MCF 10A (cell line): ENCODE data around the gene DUSP19. TPM values are rescaled to one million over a fixed set of nuclear protein-coding genes. Genes with fewer than 3 reads are reported as not detected.

ENCODE experiments used
- BruUV-seq: library from RNA; stranded (reverse); fragments of 400-500 nt; replicated peaks from 2 replicates; lab custom pipeline; 2021; lab: Mats Ljungman, UMichigan
- CTCF ChIA-PET: fragments of 300-600 bp; sonication (Branson Sonifier 250); formaldehyde crosslinking; extraction: SDS; loops from one replicate; lab custom pipeline; 2021; ENCODE audit warnings: antibody characterized with exemption, inconsistent platforms; lab: Yijun Ruan, JAX
- POLR2A ChIA-PET: fragments of 300-600, 350-650 bp; sonication (Branson Sonifier 250); formaldehyde crosslinking; extraction: SDS; loops from one replicate; lab custom pipeline; 2020; ENCODE audit warnings: antibody characterized with exemption, inconsistent platforms; lab: Yijun Ruan, JAX
- DNase-seq: peaks from one replicate; pipeline ENCODE4 v3.0.0-alpha.2; 2018; ENCODE audit not compliant: unreplicated experiment
- H3K27ac Mint-ChIP-seq: one replicate; pipeline ENCODE4 v1.8.0; 2022; ENCODE audit warnings: mild to moderate bottlenecking, low read depth, mixed read lengths; ENCODE audit not compliant: unreplicated experiment
- H3K27me3 Mint-ChIP-seq: one replicate; pipeline ENCODE4 v1.8.0; 2022; ENCODE audit warnings: mixed read lengths; ENCODE audit not compliant: insufficient read depth, unreplicated experiment
- H3K36me3 Mint-ChIP-seq: one replicate; pipeline ENCODE4 v1.8.0; 2022; ENCODE audit warnings: mild to moderate bottlenecking, moderate library complexity, mixed read lengths; ENCODE audit not compliant: insufficient read depth, unreplicated experiment
- H3K4me1 Mint-ChIP-seq: one replicate; pipeline ENCODE4 v1.8.0; 2022; ENCODE audit warnings: mixed read lengths; ENCODE audit not compliant: insufficient read depth, unreplicated experiment
- H3K4me3 Mint-ChIP-seq: one replicate; pipeline ENCODE4 v1.8.0; 2022; ENCODE audit warnings: mild to moderate bottlenecking, moderate library complexity, mixed read lengths; ENCODE audit not compliant: unreplicated experiment
- H3K9me3 Mint-ChIP-seq: one replicate; pipeline ENCODE4 v1.8.0; 2022; ENCODE audit warnings: mixed read lengths; ENCODE audit not compliant: unreplicated experiment
- CTCF ChIP-seq: fragments of 200-600 bp; IDR thresholded peaks from one replicate; pipeline ENCODE4 v1.8.0; 2022; ENCODE audit warnings: antibody characterized with exemption, mild to moderate bottlenecking; ENCODE audit not compliant: unreplicated experiment
- intact Hi-C: fragments of 100-400 bp; cut with micrococcal nuclease; formaldehyde crosslinking; loops from 2 replicates; pipeline ENCODE4 v1.14.1; 2022
- total RNA-seq: library from RNA; stranded (reverse); gene quantifications from 2 replicates; pipeline ENCODE4 v1.2.3, GENCODE V29; 2022

Gene DUSP19
- total RNA-seq, 1 experiment from 2014 or later, result 0.84 TPM

- H3K9me3 Mint-ChIP-seq, result no peaks in the 10 kb centered on the region
- ChIA-PET CTCF (interaction anchor here (0.7 to 0.9 kb wide), 4 partner anchors 12 to 87 kb away, joined by 3 to 4 read pairs (median 4); no protein-coding TSS in a partner anchor), POLR2A (interaction anchor here (0.6 to 5.3 kb wide), 26 partner anchors 8 to 408 kb away, joined by 3 to 112 read pairs (median 4); partner anchors contain the start of genes DNAJC10, DUSP19 and NCKAP1)
- intact Hi-C loops, result loop anchor here (1.0 kb wide), 2 partner anchors 46 to 86 kb away; partner anchors contain the start of genes DUSP19 and NCKAP1
- BruUV-seq, result TSS peak; percentile 80
- no peak for TF ChIP-seq CTCF
- peak; percentile 95 for DNase-seq
- peak within 1 kb of the TSS; percentile 84 for H3K4me3 Mint-ChIP-seq
- no peaks in the 10 kb centered on the region for H3K27me3 Mint-ChIP-seq
- H3K27ac Mint-ChIP-seq, result peak within 1 kb of the TSS; percentile 96
- H3K4me1 Mint-ChIP-seq, result peaks cover 9% of the 10 kb centered on the region
- H3K36me3 Mint-ChIP-seq, result peaks cover 15% of the 10 kb centered on the region
These were observed 45.8 kb downstream of the DUSP19 start, which contains the start of gene NUP35 for GRCh38 chr2:183124222-183124956. NUP35 (plus strand) TSS chr2:183124443; CDS start chr2:183124458, 15 bp downstream.

- ChIA-PET POLR2A (interaction anchor here (0.6 to 5.3 kb wide), 19 partner anchors 9 to 1306 kb away, joined by 3 to 112 read pairs (median 4); partner anchors contain the start of genes DNAJC10, DUSP19 and NCKAP1), CTCF (interaction anchor here (0.7 to 0.9 kb wide), 4 partner anchors 17 to 88 kb away, joined by 3 to 4 read pairs (median 4); no protein-coding TSS in a partner anchor)
- Mint-ChIP-seq H3K36me3 (peaks cover 15% of the 10 kb centered on the region), H3K27me3 (no peaks in the 10 kb centered on the region), H3K9me3 (no peaks in the 10 kb centered on the region), H3K4me1 (peaks cover 9% of the 10 kb centered on the region), H3K27ac (peak overlapping the region; percentile 96), H3K4me3 (peak overlapping the region; percentile 84)
- no peak for TF ChIP-seq CTCF
- DNase-seq, result no peak
- intact Hi-C loops, result loop anchor here (1.0 kb wide), 2 partner anchors 47 to 87 kb away; partner anchors contain the start of genes DUSP19 and NCKAP1
- no TSS peak for BruUV-seq
These were observed 46.4 kb downstream of the DUSP19 start for GRCh38 chr2:183124957-183125255.

- TF ChIP-seq CTCF, result no peak
- H3K9me3 Mint-ChIP-seq, result no peaks in the 10 kb centered on the region
- DNase-seq, result no peak
- no peaks in the 10 kb centered on the region for H3K27me3 Mint-ChIP-seq
- no TSS peak for BruUV-seq
- peaks cover 9% of the 10 kb centered on the region for H3K4me1 Mint-ChIP-seq
- H3K36me3 Mint-ChIP-seq, result peaks cover 12% of the 10 kb centered on the region
- H3K27ac Mint-ChIP-seq, result peak overlapping the region; percentile 96
- intact Hi-C loops, result no loop called here
- peak overlapping the region; percentile 84 for H3K4me3 Mint-ChIP-seq
- ChIA-PET CTCF (interaction anchor here (0.7 kb wide), 2 partner anchors 48 to 59 kb away, joined by 3 read pairs; no protein-coding TSS in a partner anchor), POLR2A (interaction anchor here (0.7 to 5.3 kb wide), 10 partner anchors 32 to 1307 kb away, joined by 3 to 112 read pairs (median 6); partner anchors contain the start of genes DUSP19 and NCKAP1)
These were observed 47.3 kb downstream of the DUSP19 start for GRCh38 chr2:183125659-183126341.
